Stimulated activated CD8-positive, alpha-beta memory T cell treated with anti-CD3 and anti-CD28 coated beads, Interleukin-4, amount 100 ng/mL, for 48 hours (primary cell): ENCODE data around the gene UBQLN3.

Source experiments
- DNase-seq: peaks from one replicate; pipeline ENCODE4 v3.0.0-alpha.2; 2020

The UBQLN3 gene

GRCh38 chr11:5504403-5504921, 5.3 kb downstream of the UBQLN3 start:
- DNase-seq = no peak

GRCh38 chr11:5500393-5500801, 9.4 kb downstream of the UBQLN3 start:
- DNase-seq = no peak

- no peak for DNase-seq
Measured at GRCh38 chr11:5499671-5500070, 10.1 kb downstream of the UBQLN3 start.

- no peak for DNase-seq
Measured at GRCh38 chr11:5489576-5490357, 20.0 kb downstream of the UBQLN3 start.

- DNase-seq = no peak
Measured at GRCh38 chr11:5488798-5489399, 20.9 kb downstream of the UBQLN3 start.

DNA sequence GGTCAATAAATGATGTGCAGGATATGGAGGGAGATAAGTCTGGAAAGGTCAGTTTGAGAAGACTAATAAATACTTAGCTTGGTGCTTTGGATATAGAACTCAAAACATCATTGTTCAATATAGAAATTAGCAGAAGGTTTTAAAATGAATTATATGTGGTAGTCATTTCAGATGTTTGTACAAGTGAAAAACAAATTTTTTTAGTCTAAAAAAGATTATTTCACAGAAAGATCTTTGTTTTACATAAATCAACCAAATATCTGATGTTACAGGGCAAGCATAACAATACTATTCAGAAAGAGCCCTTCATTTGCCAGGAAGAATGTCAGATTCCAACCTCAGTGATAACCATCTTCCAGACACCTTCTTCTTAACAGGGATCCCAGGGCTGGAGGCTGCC, 21.4 kb downstream of the UBQLN3 start, which contains the start of gene OR52D1:
OR52D1 (plus strand) TSS at position 301 of the 400 bp plus-strand sequence; CDS start at position 323, 22 bp downstream.
- DNase-seq = no peak

DNA sequence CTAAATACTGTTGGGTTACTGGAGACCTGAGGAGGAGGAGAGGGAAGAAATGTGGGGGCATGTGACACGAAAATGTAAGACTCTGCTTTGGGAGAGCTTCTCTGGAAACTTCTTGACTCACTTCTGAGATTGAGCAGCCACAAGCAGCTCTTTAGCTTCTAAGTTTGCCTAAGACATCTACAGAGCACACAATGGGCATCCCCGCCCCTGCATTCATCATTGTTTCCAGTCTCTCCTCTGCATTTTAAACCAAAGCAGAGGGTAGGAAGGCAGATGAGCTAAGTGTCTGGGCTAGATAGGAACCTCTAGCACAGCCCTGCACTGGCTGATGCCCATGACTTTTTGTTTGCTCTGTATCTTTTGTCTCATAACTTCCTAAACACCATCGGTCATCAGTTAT, 23.3 kb downstream of the UBQLN3 start:
- DNase-seq = peak; percentile 30

DNA sequence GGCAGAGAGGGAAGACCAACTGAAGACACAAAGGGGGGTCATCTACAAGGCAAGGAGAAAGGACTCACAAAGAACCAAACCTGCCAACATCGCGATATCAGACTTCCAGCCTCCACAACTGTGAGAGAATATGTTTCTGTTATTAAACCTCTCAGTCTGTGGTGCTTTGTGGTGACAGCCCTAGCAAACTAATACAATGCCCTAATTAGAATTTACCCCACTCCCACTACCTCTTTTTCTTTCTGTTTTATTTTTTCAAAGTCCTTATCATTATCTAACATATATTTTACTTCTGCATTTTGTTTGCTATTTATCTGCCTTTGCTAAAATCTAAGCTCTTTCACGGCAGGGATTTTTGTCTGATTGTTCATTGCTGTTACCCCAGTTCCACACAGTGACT, 23.8 kb downstream of the UBQLN3 start:
- no peak for DNase-seq

GRCh38 chr11:5476186-5476819, 33.5 kb downstream of the UBQLN3 start:
- peak; percentile 45 for DNase-seq

GRCh38 chr11:5473921-5474320, 35.8 kb downstream of the UBQLN3 start:
- no peak for DNase-seq

DNA sequence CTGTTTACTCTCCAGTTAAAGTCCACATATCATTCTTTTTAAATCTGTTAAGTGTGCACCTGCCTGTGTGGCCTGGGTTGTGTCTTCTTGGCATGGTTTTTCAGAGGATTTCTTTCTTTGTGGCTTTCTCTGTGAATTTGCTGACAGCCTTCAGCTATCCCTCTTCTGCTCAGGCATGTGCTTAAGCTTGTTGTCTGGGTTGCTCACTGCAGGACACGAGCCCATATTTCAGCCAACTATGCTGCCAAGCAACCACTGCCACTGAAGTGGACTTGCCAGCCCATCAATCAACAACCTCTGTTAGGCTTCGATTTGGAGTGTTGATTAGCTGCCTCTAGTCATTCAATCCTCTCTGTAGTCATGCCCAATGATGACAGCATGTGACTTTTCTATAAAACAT, 42.2 kb downstream of the UBQLN3 start:
- DNase-seq = no peak

DNA sequence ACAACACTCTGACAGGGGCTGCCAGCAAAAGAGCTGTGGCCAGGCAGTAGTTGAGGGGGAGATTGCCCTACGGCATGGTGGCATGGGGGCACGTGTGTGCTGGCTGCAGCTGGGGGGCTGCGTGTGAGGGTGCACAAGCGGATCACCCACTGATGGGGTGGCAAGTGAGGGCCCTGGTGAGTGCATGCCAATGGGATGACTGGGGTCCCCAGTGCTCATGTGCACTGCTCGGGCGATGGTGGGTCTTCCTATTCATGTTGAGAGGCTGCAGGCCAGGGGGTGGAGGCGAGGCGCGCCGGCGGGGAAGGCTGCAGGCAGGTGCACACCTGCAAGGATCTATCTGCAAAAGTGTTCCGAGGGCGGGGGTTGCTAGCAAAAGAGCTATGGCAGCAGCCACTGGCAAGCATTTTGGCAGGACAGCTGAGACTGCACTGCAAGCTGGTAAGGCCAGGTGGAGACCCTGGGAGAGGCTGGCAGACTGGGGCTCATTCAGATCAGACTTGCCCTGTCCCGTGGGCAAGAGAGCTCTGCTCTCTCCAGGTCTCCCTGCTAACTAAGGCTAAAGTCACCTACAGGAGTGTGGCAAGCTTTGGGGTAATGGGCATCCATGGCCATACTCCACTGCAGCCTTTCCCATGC, 48.7 kb downstream of the UBQLN3 start:
- no peak for DNase-seq
